HG03139 (cell line): ENCODE data around the gene PODN.

Experiments used
- ATAC-seq: cut with Tn5 transposase; IDR thresholded peaks from one replicate; pipeline ENCODE4 v1.9.1; 2021; ENCODE audit not compliant: unreplicated experiment

The PODN gene

DNA sequence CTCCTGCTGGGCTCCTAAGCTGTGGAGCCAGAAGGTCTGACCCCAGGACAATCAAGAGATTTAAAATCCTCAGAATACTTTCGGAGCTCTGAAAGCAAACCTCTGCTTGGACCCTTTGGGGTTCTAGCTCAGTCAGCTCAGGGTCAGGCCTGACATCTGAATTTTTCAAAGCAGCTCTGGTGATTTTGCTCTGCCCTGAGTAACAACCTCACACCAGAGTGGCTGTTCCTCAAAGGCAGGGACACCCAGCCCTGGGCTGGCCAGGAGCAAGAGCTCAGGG is 68.5 kb downstream of the PODN start:
- no peak for ATAC-seq

DNA sequence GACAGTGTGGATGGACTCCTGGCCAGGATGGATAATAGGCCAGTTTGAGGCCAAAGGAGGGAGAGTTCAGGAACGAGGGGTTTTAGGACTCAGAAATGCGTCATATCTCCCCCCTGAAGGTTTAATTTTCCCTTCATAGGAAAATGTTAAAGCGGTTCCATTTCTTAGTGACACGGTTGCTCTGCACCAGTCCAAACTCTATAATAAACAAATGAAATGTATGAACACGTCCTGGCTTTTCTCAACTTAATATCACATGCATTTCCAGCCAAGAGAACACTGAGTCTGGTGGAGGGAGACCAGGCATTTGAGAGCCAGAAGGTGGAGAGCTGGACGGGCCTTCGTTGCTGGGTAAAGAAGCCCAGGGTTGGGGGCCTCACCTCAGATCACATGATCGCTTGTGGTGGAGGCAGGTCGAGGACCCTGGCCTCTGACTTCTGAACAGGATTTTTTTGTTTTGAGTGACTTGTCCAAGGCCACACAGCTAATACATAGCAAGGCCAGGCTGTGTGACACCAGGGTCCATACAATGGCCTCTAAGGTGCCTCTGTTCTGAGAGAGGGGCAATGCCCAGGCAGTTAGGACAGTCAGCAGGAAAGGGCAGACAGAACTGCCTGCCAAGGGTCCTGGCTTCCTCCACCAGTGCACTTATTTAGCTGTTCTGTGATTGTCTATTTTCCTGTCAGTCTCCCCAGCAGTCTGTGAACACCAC is 69.0 kb downstream of the PODN start:
- no peak for ATAC-seq

DNA sequence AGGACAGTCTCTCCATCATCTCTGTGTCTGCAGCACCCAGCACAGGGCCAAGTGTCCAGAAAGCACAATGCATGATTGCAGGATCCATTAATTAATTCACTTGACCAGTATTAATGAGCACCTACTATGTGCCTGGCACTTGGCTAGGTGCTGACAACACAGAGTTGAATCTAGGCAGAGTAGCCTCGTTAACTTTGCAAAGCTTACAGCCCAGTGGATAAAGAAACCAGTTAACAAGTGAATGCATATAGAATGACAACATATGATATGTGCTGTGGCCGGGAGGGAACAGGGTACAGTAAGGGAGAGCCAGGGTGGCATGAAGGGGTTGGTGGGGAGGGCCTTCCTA is 69.6 kb downstream of the PODN start:
- no peak for ATAC-seq

DNA sequence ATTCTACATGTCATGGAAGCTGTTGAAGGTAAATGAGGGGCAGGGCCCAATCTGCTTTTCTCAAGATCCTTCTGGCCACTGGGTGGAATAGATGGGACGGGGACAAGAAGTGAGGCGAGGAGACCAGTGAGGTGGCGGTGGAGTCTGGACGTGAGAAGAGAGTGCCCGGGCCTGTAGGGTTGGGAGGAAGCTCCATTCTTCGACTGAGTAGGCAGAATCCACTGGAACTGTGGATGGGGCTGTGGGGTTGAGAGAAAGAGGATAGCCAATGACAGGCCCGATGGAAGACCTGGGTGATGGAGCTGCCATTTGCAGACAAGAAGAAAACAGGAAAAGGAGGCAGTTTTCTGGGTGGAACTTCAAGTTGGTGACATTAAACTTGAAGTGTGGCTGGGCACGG is 70.2 kb downstream of the PODN start:
- ATAC-seq: no peak

DNA sequence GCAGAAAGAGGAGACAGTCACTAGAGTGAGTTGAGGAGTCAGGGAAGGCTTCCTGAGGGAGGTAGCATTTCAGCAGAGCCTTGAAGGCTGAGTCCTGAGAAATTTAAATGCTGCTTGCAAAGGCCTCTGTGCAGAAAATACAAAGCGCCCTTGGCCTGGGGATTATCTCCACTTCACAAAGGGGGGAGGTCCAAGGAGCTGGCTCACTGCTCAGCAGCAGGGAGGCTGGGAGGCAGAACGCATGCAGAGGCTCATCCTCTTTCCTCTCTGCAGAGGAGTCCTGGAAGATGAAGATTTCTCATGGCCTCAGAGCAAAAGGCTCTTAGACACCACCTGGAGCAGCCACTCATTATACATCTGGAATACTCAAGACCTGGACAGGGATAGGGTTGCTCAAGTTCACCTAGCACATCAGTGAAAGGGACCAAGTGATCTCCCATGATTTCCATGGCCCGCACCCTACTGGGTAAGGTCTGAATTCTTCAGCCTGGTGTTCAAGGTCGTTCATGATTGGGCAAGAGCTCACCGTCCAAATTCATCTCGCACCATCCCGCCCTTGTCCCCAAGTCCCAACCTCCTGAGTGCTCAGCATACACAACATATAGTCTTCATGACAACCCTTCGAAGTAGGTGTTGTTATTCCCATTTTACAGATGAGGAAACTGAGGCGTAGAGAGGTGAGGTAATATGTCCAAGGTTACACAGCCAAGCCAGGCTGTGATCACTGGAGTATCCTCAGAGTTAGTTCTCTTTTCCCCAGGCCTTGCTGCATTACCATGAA is 71.4 kb downstream of the PODN start:
- ATAC-seq: no peak

DNA sequence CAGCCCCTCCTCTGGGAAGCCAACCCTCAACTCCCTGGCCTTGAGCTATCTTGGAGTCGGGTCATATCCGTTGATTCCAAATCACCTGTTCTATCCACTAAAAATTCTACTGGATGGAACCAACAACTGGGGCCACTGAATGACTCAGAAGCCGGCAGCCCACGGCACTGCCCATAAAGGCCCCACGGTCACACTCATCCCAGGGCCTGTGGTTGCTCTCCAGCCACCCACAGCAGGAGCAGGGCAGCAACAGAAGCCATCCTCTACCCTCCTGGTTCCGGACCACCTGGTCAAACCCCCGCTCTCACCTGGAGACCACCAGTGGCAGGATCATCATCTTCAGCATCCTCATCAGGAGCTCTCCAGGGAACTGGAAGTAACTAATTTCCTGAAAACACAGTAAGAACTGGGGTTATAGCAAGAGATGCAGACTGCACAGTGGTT is 72.1 kb downstream of the PODN start:
- ATAC-seq: no peak
